ENCODE data around the gene SGCD.

DNA sequence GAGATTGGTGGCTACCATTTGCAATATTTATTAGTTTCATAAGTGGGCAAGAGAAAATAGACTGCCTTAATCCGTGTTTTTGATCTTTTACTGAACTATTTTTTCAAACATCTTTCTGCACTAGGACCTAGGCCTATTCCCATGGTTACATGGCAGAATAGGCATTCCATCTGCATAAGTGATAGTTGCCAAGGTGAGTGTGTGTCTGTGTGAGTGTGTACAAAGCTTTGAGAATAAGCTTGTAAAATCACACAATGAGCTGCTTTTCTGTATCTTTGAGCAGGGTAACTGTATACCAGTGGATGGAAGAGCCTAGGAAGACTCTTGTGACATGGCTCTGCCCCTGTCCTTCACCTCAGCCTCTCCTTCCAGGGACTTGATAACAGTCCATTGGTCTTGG, 92.7 kb downstream of the SGCD start:
- TF ChIP-seq CTCF (conservative IDR thresholded peaks at IDR 0.05; ENCODE audit: low read depth, low read length) (no peak), POLR2A (IDR thresholded peaks at IDR 0.05; ENCODE audit: low read depth, low read length) (no peak), RCOR1 (IDR thresholded peaks at IDR 0.05; ENCODE audit: insufficient replicate concordance, low read length) (no peak), RAD21 (IDR thresholded peaks at IDR 0.05; ENCODE audit: low read length) (no peak), MAFK (IDR thresholded peaks at IDR 0.05; ENCODE audit: low read depth, low read length) (no peak), CHD1 (IDR thresholded peaks at IDR 0.05; ENCODE audit: low read depth, low read length) (no peak), MXI1 (IDR thresholded peaks at IDR 0.05; ENCODE audit: borderline replicate concordance, low read depth, low read length) (no peak), FOS (IDR thresholded peaks at IDR 0.05; ENCODE audit: low read depth, low read length) (no peak), RFX5 (IDR thresholded peaks at IDR 0.05; ENCODE audit: low read depth, low read length) (no peak), MAZ (IDR thresholded peaks at IDR 0.05; ENCODE audit: borderline replicate concordance, low read depth, low read length) (no peak), BHLHE40 (IDR thresholded peaks at IDR 0.05; ENCODE audit: low read depth, low read length) (no peak)
- TF ChIP-seq, protein P1, sequence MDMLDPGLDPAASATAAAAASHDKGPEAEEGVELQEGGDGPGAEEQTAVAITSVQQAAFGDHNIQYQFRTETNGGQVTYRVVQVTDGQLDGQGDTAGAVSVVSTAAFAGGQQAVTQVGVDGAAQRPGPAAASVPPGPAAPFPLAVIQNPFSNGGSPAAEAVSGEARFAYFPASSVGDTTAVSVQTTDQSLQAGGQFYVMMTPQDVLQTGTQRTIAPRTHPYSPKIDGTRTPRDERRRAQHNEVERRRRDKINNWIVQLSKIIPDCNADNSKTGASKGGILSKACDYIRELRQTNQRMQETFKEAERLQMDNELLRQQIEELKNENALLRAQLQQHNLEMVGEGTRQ (IDR thresholded peaks at IDR 0.05; ENCODE audit: low read depth, low read length) = no peak

Measured in IMR-90 (cell line).